Diencephalon (tissue), 1 donor: Measurements from ENCODE around the gene CEBPG. TPM values are rescaled to one million over a fixed set of nuclear protein-coding genes. Genes with fewer than 3 reads are reported as not detected.

Experiments used
- total RNA-seq: library from RNA; depleted of rRNA; stranded (reverse); fragments of >200 nt; gene quantifications from one replicate; pipeline ENCODE4 v1.2.3, GENCODE V29; 2014

Gene CEBPG
- 44.5 TPM for total RNA-seq

GRCh38 chr19:33373453-33374235, at the start of gene CEBPG:
Gene CEBPG (plus strand): TSS chr19:33373709. CDS start chr19:33379240, 5,531 bp downstream.

Other genes starting within 250 kb of the CEBPG start
- not detected for gene WDR88, start 241.6 kb upstream of the CEBPG start, total RNA-seq
- gene LRP3, start 179.4 kb upstream of the CEBPG start, total RNA-seq, result 71.3 TPM
- 5.5 TPM for gene SLC7A10, start 147.9 kb upstream of the CEBPG start, total RNA-seq
- 4.8 TPM for gene CEBPA, start 71.2 kb upstream of the CEBPG start, total RNA-seq
- 33.9 TPM for gene PEPD, start 148.1 kb downstream of the CEBPG start, total RNA-seq
- 6.7 TPM for gene CHST8, start 248.2 kb downstream of the CEBPG start, total RNA-seq